HepG2 (cell line): ENCODE results near the gene BCAR3. TPM values are rescaled to one million over a fixed set of nuclear protein-coding genes. Genes with fewer than 3 reads are reported as not detected.
A peak's percentile ranks its signal among the peaks of the same experiment; 100 is the strongest.

ENCODE experiments used
- ATAC-seq: fragments of 200-7000 bp; cut with Tn5 transposase; 3 replicates; pipeline ENCODE4 v1.9.1; 2020; ENCODE audit warnings: mild to moderate bottlenecking, moderate library complexity
- BruUV-seq: library from RNA; stranded (reverse); fragments of 400-500 nt; replicated peaks from 2 replicates; lab custom pipeline; 2021; lab: Mats Ljungman, UMichigan
- CTCF ChIA-PET: fragments of 300-600 bp; formaldehyde crosslinking; extraction: SDS; loops from one replicate; lab custom pipeline; 2021; ENCODE audit warnings: low total read pairs, inconsistent platforms, low intra/inter-chr PET ratio; lab: Yijun Ruan, JAX
- POLR2A ChIA-PET: fragments of 350-600 bp; sonication (Branson Sonifier 250); formaldehyde crosslinking; loops from one replicate; lab custom pipeline; 2020; ENCODE audit warnings: antibody characterized with exemption, inconsistent platforms; lab: Yijun Ruan, JAX
- DNase-seq: peaks from one replicate; pipeline ENCODE4 v3.0.0-alpha.2; 2015; ENCODE audit warnings: low spot score
- FAIRE-seq: peaks from 3 replicates; lab custom pipeline; 2011; peaks lifted over from hg19 to GRCh38; lab: Jason Lieb, UNC
- H2AFZ ChIP-seq: one replicate; pipeline ENCODE4 v1.6.1; 2011; ENCODE audit warnings: low read length, inconsistent platforms
- H3K27ac ChIP-seq: fragments of 300-600 bp; 3 replicates; pipeline ENCODE4 v1.8.0; 2011; ENCODE audit warnings: mixed run types, mild to moderate bottlenecking, mixed read lengths, low read length, inconsistent platforms; ENCODE audit not compliant: insufficient read depth; ENCODE audit errors: extremely low read length
- H3K27me3 ChIP-seq, 2 experiments: fragments of 200-600 bp in 1 of 2; 2 replicates in 1 of 2; 3 replicates in 1 of 2; pipeline versions ENCODE4 v1.6.0 to v1.8.0; 2011; ENCODE audit warnings: low read length in 2 of 2, mild to moderate bottlenecking in 2 of 2, moderate library complexity in 2 of 2, inconsistent platforms in 1 of 2; ENCODE audit not compliant: insufficient read depth in 2 of 2, control insufficient read depth in 1 of 2
- H3K36me3 ChIP-seq, 2 experiments: fragments of 200-600 bp in 1 of 2; replicated peaks in 1 of 2; 2 replicates in 1 of 2; 3 replicates in 1 of 2; pipeline versions ENCODE4 v1.5.1 to v1.8.0; 2011; ENCODE audit warnings: low read length in 2 of 2, inconsistent platforms in 1 of 2; ENCODE audit not compliant: insufficient read depth in 2 of 2, control insufficient read depth in 1 of 2
- H3K4me1 ChIP-seq: 2 replicates; pipeline ENCODE4 v1.5.1; 2012; ENCODE audit warnings: low read length, inconsistent platforms; ENCODE audit not compliant: insufficient read depth
- H3K4me2 ChIP-seq: 2 replicates; pipeline ENCODE4 v1.6.0; 2011; ENCODE audit warnings: low read depth, low read length, inconsistent platforms
- H3K4me3 ChIP-seq, 3 experiments: fragments of 200-600 bp in 1 of 3; sonication (generic), shearing (Covaris generic) in 1 of 3; replicated peaks in 1 of 3; 2 replicates each; pipeline ENCODE4 v1.5.1; 2011 to 2016; ENCODE audit warnings: low read length in 3 of 3, inconsistent platforms in 2 of 3, low read depth in 2 of 3, mild to moderate bottlenecking in 2 of 3, control low read depth in 1 of 3, mixed read lengths in 1 of 3; ENCODE audit not compliant: insufficient read depth in 1 of 3
- H3K79me2 ChIP-seq: one replicate; pipeline ENCODE4 v1.6.1; 2011; ENCODE audit warnings: low read length, inconsistent platforms; ENCODE audit not compliant: insufficient read depth
- H3K9ac ChIP-seq: 2 replicates; pipeline ENCODE4 v1.6.0; 2011; ENCODE audit warnings: mild to moderate bottlenecking, low read depth, low read length, inconsistent platforms; ENCODE audit not compliant: insufficient read depth
- H3K9me3 ChIP-seq: 2 replicates; pipeline ENCODE4 v1.5.1; 2012; ENCODE audit warnings: mild to moderate bottlenecking, low read length
- H4K20me1 ChIP-seq: 2 replicates; pipeline ENCODE4 v1.6.0; 2011; ENCODE audit warnings: inconsistent platforms, mild to moderate bottlenecking, low read length, moderate library complexity; ENCODE audit not compliant: insufficient read depth
- CEBPG ChIP-seq: IDR thresholded peaks from 2 replicates; pipeline ENCODE4 v1.6.1; 2016
- CREM ChIP-seq, 2 experiments: sonication (generic) in 1 of 2; formaldehyde crosslinking in 1 of 2; IDR thresholded peaks; 2 replicates each; pipeline versions ENCODE4 v1.4.0 to v1.6.1; 2016 to 2020; ENCODE audit warnings: antibody characterized with exemption in 1 of 2, mild to moderate bottlenecking in 1 of 2, missing genetic modification reagents in 1 of 2
- GATAD1 ChIP-seq: IDR thresholded peaks from 2 replicates; pipeline ENCODE4 v1.6.1; 2016; ENCODE audit warnings: missing genetic modification reagents, missing compliant biosample characterization
- GLI4 ChIP-seq: sonication (generic); formaldehyde crosslinking; IDR thresholded peaks from 2 replicates; pipeline ENCODE4 v1.5.1; 2020; ENCODE audit warnings: missing genetic modification reagents, mild to moderate bottlenecking, moderate library complexity, borderline replicate concordance
- KDM4B ChIP-seq: sonication (generic); formaldehyde crosslinking; IDR thresholded peaks from 2 replicates; pipeline ENCODE4 v1.4.0; 2020; ENCODE audit warnings: missing genetic modification reagents
- KDM5A ChIP-seq: fragments of 200-600 bp; sonication (generic); IDR thresholded peaks from 2 replicates; pipeline ENCODE4 v1.7.0; 2018; ENCODE audit warnings: antibody characterized with exemption, mild to moderate bottlenecking, low read length, borderline replicate concordance
- NFAT5 ChIP-seq: sonication (generic); formaldehyde crosslinking; IDR thresholded peaks from 2 replicates; pipeline ENCODE4 v1.4.0; 2020; ENCODE audit warnings: missing genetic modification reagents
- NFATC3 ChIP-seq: sonication (generic); formaldehyde crosslinking; IDR thresholded peaks from 2 replicates; pipeline ENCODE4 v1.5.1; 2020; ENCODE audit warnings: mild to moderate bottlenecking, missing genetic modification reagents
- PAF1 ChIP-seq: IDR thresholded peaks from 2 replicates; pipeline ENCODE4 v1.6.1; 2016; ENCODE audit warnings: missing genetic modification reagents, missing compliant biosample characterization
- PAWR ChIP-seq: sonication (generic); formaldehyde crosslinking; IDR thresholded peaks from 2 replicates; pipeline ENCODE4 v1.4.0; 2020; ENCODE audit warnings: missing genetic modification reagents, mild to moderate bottlenecking, borderline replicate concordance
- ZNF34 ChIP-seq: sonication (generic); formaldehyde crosslinking; IDR thresholded peaks from 2 replicates; pipeline ENCODE4 v1.4.0; 2020; ENCODE audit warnings: mild to moderate bottlenecking, missing genetic modification reagents, borderline replicate concordance
- ZNF562 ChIP-seq: sonication (generic); formaldehyde crosslinking; IDR thresholded peaks from 2 replicates; pipeline ENCODE4 v1.8.0; 2022; ENCODE audit warnings: missing genetic modification reagents, borderline replicate concordance
- WGBS: methylation state at CpG from one replicate; pipeline ENCODE4 v1.1.6; 2017; ENCODE audit warnings: low lambda C conversion rate; 5-methylcytosine and 5-hydroxymethylcytosine counted together
- in situ Hi-C: cut with HindIII; loops from 2 replicates; pipeline ENCODE4 v1.10.0; 2017; ENCODE audit warnings: low pct_unique_long_range_greater_than_20kb; ENCODE audit not compliant: extremely low pct_ligation_motif_present
- intact Hi-C: fragments of 100-400 bp; cut with micrococcal nuclease; formaldehyde crosslinking; loops from one replicate; pipeline ENCODE4 v1.10.0; 2022; ENCODE audit not compliant: unreplicated experiment
- polyA plus RNA-seq, 8 experiments: library from polyadenylated mRNA; depleted of rRNA in 3 of 8; stranded (reverse) in 7 of 8; unstranded in 1 of 8; fragments of >200 nt; fragmentation: Illumina TruSeq in 4 of 8; extraction: Trizol in 4 of 8; gene quantifications; 2 replicates each; pipeline versions ENCODE4 v1.2.1 to v1.2.3, GENCODE V29; 2011 to 2016; ENCODE audit warnings: low read depth in 4 of 8, missing spikeins in 1 of 8, mixed read lengths in 1 of 8; ENCODE audit not compliant: insufficient read depth in 1 of 8
- total RNA-seq, 5 experiments: library from RNA; depleted of rRNA; stranded (reverse); fragments of >200 nt; fragmentation: Illumina TruSeq; extraction: Trizol; gene quantifications; 2 replicates each; pipeline ENCODE4 v1.2.3, GENCODE V29; 2016; ENCODE audit warnings: low read depth in 1 of 5

Gene BCAR3
- total and polyA plus RNA-seq, 2 of the 13 experiments (the other 11 are each of a cell fraction or from before 2014, with no cell fraction given), result 3.6 to 4.8 TPM

- TF ChIP-seq NFAT5 (no peak), CEBPG (CRISPR knock-in tag) (peak; percentile 58; the same call in 1 of the 2 replicates)
Measured at GRCh38 chr1:93673163-93673829, 8.3 kb downstream of the BCAR3 start (continued).

GRCh38 chr1:93672477-93673162 is 9.0 kb downstream of the BCAR3 start:
- ATAC-seq, result no peak; the same call in 2 of the 3 replicates
- in situ Hi-C loops (no loop called here), intact Hi-C loops (no loop called here)
- WGBS, result 92% methylated on average over 4 of the region's 5 CpGs
- Histone ChIP-seq H3K9ac (no peak overlapping the region), H3K36me3 (peaks cover 1 to 14% of the 10 kb centered on the region in 2 experiments; a peak in 2 of 5 replicates), H2AFZ (no peak overlapping the region)
- BruUV-seq, result no TSS peak
- TF ChIP-seq ZNF34 (no peak), GATAD1 (CRISPR knock-in tag) (no peak), ZNF562 (CRISPR knock-in tag) (no peak), KDM5A (no peak), NFATC3 (CRISPR knock-in tag) (no peak), PAF1 (CRISPR knock-in tag) (no peak), GLI4 (no peak), PAWR (CRISPR knock-in tag) (no peak), CREM (IDR thresholded peaks at IDR 0.05) (no peak), CREM (CRISPR knock-in tag; IDR thresholded peaks at IDR 0.05) (no peak), KDM4B (CRISPR knock-in tag) (no peak)
- TF ChIP-seq, all 625 proteins: peak for 0
- ChIA-PET CTCF (no interaction called here), POLR2A (interaction anchor here (1.8 to 2.8 kb wide), 2 partner anchors 9 to 55 kb away, joined by 10 to 15 read pairs; partner anchors contain the start of gene BCAR3)
- DNase-seq (no peak), FAIRE-seq (no peak)
- Histone ChIP-seq H3K9me3 (no peaks in the 10 kb centered on the region), H3K4me2 (no peak overlapping the region), H3K4me3 (no peak overlapping the region), H3K27me3 (no peaks in the 10 kb centered on the region), H3K27ac (peak overlapping the region; percentile 50), H3K4me1 (peaks cover 77% of the 10 kb centered on the region), H4K20me1 (no peaks in the 10 kb centered on the region), H3K79me2 (peaks cover 21% of the 10 kb centered on the region)
